Subcutaneous adipose tissue (tissue), 4 donors: ENCODE data around the gene SLC39A8. TPM values are rescaled to one million over a fixed set of nuclear protein-coding genes. Genes with fewer than 3 reads are reported as not detected.

Source experiments
- total RNA-seq, 4 donors: library from RNA; depleted of rRNA; stranded (reverse); fragments of >200 nt; gene quantifications; one replicate each; pipeline ENCODE4 v1.1.0, GENCODE V29; 2016
- TF ChIP-seq, protein P1 (sequence below): fragments of 450-650 bp; IDR thresholded peaks from one replicate; pipeline ENCODE4 v1.5.1; 2016; ENCODE audit warnings: low read depth, mild to moderate bottlenecking, control low read depth, antibody characterized with exemption, moderate library complexity

Gene SLC39A8
- total RNA-seq, 4 donors from 2014 or later = 8.9 to 56.3 (median 21.4) TPM

DNA sequence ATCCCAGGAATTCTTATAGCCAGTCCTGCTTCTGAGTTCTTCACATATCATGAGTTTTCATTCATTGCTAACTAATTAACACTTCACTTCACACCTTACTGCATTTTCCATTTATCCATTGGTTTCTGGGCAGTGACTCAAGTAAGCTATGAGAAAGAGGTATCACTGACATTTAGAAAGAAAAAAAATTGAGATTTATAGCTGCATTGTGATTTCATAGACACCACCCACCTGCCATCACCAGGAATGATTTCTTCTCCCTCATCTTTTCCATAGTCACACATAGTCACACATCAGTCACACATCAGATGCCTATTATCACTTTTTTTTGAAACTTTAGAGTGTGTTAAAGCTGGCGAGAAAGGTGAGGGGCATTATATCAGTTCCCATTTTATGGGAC lies 121.8 kb downstream of the SLC39A8 start:
- TF ChIP-seq, protein P1, sequence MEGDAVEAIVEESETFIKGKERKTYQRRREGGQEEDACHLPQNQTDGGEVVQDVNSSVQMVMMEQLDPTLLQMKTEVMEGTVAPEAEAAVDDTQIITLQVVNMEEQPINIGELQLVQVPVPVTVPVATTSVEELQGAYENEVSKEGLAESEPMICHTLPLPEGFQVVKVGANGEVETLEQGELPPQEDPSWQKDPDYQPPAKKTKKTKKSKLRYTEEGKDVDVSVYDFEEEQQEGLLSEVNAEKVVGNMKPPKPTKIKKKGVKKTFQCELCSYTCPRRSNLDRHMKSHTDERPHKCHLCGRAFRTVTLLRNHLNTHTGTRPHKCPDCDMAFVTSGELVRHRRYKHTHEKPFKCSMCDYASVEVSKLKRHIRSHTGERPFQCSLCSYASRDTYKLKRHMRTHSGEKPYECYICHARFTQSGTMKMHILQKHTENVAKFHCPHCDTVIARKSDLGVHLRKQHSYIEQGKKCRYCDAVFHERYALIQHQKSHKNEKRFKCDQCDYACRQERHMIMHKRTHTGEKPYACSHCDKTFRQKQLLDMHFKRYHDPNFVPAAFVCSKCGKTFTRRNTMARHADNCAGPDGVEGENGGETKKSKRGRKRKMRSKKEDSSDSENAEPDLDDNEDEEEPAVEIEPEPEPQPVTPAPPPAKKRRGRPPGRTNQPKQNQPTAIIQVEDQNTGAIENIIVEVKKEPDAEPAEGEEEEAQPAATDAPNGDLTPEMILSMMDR = no peak

DNA sequence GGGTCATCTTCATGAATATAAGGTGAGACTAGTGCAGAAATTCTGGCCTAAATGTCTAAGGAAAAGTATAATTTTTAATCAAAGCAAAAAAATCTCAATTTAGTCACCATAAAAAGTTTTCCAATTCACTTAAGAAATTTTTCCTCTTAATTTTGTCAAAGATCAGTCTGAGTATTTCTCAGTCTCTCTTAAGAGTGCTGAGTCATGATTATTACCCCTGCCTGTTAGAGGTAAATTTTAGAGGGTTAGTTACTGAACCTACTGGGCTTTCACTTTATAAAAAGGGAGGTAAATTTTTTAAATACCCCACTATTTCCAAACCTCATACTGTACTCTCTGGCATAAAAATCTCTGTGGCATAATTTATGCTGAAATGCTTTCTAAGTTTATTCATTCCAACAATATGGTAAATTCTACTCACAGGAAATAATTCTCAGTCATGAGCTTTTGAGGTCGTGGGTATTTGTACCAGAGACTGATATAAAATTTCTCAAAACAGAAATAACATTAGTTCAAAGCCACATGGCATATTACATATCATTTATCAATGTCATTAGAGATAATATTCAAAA lies 122.4 kb downstream of the SLC39A8 start:
- TF ChIP-seq, protein P1 = no peak

- TF ChIP-seq, protein P1 = no peak
Observed at GRCh38 chr4:102219129-102219528, 126.2 kb downstream of the SLC39A8 start.

DNA sequence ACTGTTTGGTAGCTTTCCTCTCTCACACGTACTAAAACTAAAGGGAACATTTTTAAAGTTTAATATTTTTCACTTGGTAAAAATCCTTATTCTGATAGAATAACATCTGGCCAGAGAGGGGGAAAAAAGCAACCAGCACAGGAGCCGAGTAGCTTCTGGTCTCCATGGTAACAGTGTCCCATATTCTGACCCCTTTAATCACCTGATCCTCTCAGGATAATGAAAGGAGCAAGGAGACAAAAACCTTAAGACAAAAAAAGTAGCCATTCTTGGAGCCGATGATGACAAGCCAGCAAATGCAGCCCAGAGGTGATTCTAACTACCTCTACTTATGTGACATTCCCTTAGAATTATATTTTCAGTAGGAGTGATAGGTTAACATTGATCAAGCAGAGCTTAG lies 126.6 kb downstream of the SLC39A8 start:
- TF ChIP-seq, protein P1 = no peak

DNA sequence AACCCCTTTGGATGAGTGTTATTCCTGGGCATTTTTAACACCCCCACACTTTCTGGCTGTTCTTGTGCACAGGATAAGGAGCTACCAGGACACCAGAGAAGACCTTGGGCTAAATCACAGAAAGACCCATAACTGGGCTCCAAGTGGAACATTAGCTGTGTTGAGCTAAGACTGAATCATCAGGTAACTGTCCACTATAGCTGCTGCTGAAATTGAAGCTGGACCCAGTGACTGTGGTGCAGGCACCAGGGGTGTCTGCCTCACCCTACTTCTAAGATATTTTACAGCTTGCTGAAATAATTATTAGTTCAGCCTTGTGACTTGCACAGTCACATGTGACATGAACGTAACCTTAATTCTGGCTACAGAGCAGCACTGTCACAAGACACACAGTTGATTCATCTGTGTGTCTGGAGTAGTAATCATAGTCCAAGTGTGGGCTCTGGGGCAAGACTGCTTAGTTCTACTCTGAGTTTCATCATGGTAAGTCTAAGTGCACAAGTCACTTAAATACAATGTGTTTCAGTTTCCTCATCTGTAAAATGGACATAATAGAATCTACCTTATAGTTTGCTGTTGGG lies 127.4 kb downstream of the SLC39A8 start:
- TF ChIP-seq, protein P1 = no peak

DNA sequence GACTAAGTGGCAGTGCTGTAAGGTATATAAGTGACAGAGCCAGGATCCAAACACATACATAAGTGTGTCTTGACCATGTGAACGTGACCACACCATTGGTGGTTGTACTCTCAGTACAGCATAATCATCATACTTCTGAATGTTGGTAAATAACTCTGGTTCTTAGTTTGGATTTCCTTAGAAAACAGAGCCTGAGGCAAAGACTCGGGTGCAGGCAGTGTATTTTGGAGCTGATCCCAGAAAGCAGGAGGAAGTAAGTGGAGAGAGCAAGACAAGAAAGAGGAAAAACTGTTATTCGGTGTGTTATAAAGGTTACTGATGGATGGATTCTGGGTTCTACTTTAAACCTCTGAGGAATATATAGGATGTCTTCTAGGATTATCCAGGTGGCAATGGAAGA lies 127.9 kb downstream of the SLC39A8 start:
- TF ChIP-seq, protein P1 = no peak

GRCh38 chr4:102216666-102217065 lies 128.6 kb downstream of the SLC39A8 start:
- TF ChIP-seq, protein P1 = no peak
